Measurements from ENCODE around the gene FXYD3. TPM values are rescaled to one million over a fixed set of nuclear protein-coding genes. Genes with fewer than 3 reads are reported as not detected.

Gene FXYD3
- total and polyA plus RNA-seq, 2 of the 13 experiments (the other 11 are each of a cell fraction or from before 2014, with no cell fraction given): 4.9 TPM; not detected in 1

- TF ChIP-seq ZSCAN25 (CRISPR knock-in tag; IDR thresholded peaks at IDR 0.05) (no peak; the same call in 1 of the 2 replicates), FIP1L1 (IDR thresholded peaks at IDR 0.05; ENCODE audit: borderline replicate concordance, insufficient read depth, low read depth, low read length) (no peak), PCBP2 (optimal IDR thresholded peaks at IDR 0.05; ENCODE audit: low read depth, low read length, poor library complexity, severe bottlenecking) (no peak), NCOA1 (CRISPR knock-in tag; IDR thresholded peaks at IDR 0.05) (no peak), ZNF451 (CRISPR knock-in tag; IDR thresholded peaks at IDR 0.05) (no peak), AGO1 (IDR thresholded peaks at IDR 0.05; ENCODE audit: low read depth, low read length, poor library complexity, severe bottlenecking) (no peak), NFAT5 (CRISPR knock-in tag; IDR thresholded peaks at IDR 0.05) (no peak), ZNF749 (CRISPR knock-in tag; IDR thresholded peaks at IDR 0.05; ENCODE audit: borderline replicate concordance) (no peak), SAP130 (CRISPR knock-in tag; IDR thresholded peaks at IDR 0.05; ENCODE audit: low read depth) (peak; percentile 48), SIN3B (IDR thresholded peaks at IDR 0.05; ENCODE audit: low read length) (peak; percentile 21; the same call in 1 of the 2 replicates), ARNT2 (CRISPR knock-in tag; IDR thresholded peaks at IDR 0.05; ENCODE audit: low read depth) (0 out of 2 replicates have a peak, but pooled peaks have one; percentile 27), FOXO1 (CRISPR knock-in tag; IDR thresholded peaks at IDR 0.05) (0 out of 2 replicates have a peak, but pooled peaks have one; percentile 28), ZNF878 (CRISPR knock-in tag; IDR thresholded peaks at IDR 0.05) (no peak), FOXC1 (CRISPR knock-in tag; IDR thresholded peaks at IDR 0.05; ENCODE audit: borderline replicate concordance) (no peak), KDM5A (IDR thresholded peaks at IDR 0.05; ENCODE audit: borderline replicate concordance, low read length) (peak; percentile 71; the same call in 1 of the 2 replicates), BRD4 (CRISPR knock-in tag; IDR thresholded peaks at IDR 0.05) (no peak), ZNF660 (CRISPR knock-in tag; IDR thresholded peaks at IDR 0.05; ENCODE audit: borderline replicate concordance, low read depth) (no peak), ZNF644 (CRISPR knock-in tag; IDR thresholded peaks at IDR 0.05; ENCODE audit: low read depth) (no peak), ZNF563 (CRISPR knock-in tag; IDR thresholded peaks at IDR 0.05) (no peak; the same call in 1 of the 2 replicates), FOSL2 (CRISPR knock-in tag; IDR thresholded peaks at IDR 0.05) (no peak), SALL1 (CRISPR knock-in tag; IDR thresholded peaks at IDR 0.05) (peak; percentile 57)
- TF ChIP-seq, protein P1, sequence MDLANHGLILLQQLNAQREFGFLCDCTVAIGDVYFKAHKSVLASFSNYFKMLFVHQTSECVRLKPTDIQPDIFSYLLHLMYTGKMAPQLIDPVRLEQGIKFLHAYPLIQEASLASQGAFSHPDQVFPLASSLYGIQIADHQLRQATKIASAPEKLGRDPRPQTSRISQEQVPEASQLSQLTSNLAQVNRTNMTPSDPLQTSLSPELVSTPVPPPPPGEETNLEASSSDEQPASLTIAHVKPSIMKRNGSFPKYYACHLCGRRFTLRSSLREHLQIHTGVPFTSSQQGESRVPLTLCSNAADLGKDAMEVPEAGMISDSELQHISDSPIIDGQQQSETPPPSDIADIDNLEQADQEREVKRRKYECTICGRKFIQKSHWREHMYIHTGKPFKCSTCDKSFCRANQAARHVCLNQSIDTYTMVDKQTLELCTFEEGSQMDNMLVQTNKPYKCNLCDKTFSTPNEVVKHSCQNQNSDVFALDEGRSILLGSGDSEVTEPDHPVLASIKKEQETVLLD (CRISPR knock-in tag; IDR thresholded peaks at IDR 0.05; ENCODE audit: low read depth): no peak
- TF ChIP-seq, protein P2, sequence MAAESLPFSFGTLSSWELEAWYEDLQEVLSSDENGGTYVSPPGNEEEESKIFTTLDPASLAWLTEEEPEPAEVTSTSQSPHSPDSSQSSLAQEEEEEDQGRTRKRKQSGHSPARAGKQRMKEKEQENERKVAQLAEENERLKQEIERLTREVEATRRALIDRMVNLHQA (CRISPR knock-in tag; IDR thresholded peaks at IDR 0.05): no peak
These were observed 48.7 kb upstream of the FXYD3 start (continued) for GRCh38 chr19:35066691-35067563.
